NB4 (cell line): ENCODE results near the gene CCDC57.
A peak's percentile ranks its signal among the peaks of the same experiment; 100 is the strongest.

Experiments used
- DNase-seq: peaks from one replicate; pipeline ENCODE4 v3.0.0; 2010; ENCODE audit warnings: low read depth
- H3K4me3 ChIP-seq: one replicate; pipeline ENCODE4 v1.5.1; 2011; ENCODE audit warnings: mild to moderate bottlenecking, low read depth, low read length, moderate library complexity
- CTCF ChIP-seq: IDR thresholded peaks from one replicate; pipeline ENCODE4 v1.5.1; 2012; ENCODE audit warnings: low read depth, low read length
- MAX ChIP-seq: IDR thresholded peaks from 2 replicates; pipeline ENCODE4 v1.6.1; 2011; ENCODE audit warnings: low read depth, low read length
- MYC ChIP-seq: IDR thresholded peaks from 2 replicates; pipeline ENCODE4 v1.6.1; 2011; ENCODE audit warnings: low read depth, low read length
- POLR2A ChIP-seq: IDR thresholded peaks from 2 replicates; pipeline ENCODE4 v1.6.1; 2011; ENCODE audit warnings: mild to moderate bottlenecking; ENCODE audit not compliant: insufficient read length; ENCODE audit errors: extremely low read depth

Gene CCDC57

GRCh38 chr17:82082456-82082855, 130.2 kb downstream of the CCDC57 start:
- no peak overlapping the region for H3K4me3 ChIP-seq
- TF ChIP-seq MYC (no peak), POLR2A (no peak), CTCF (no peak), MAX (no peak)
- no peak for DNase-seq

- TF ChIP-seq MAX (no peak), POLR2A (peak; percentile 6)
- no peak overlapping the region for H3K4me3 ChIP-seq
- no peak for DNase-seq
Observed at GRCh38 chr17:82081966-82082365, 130.7 kb downstream of the CCDC57 start.

- no peak for DNase-seq
- H3K4me3 ChIP-seq, result no peak overlapping the region
- TF ChIP-seq MAX (no peak), MYC (no peak), POLR2A (no peak), CTCF (no peak)
Observed at GRCh38 chr17:82081546-82081945, 131.1 kb downstream of the CCDC57 start.

- H3K4me3 ChIP-seq, result no peak overlapping the region
- no peak for DNase-seq
- TF ChIP-seq POLR2A (no peak), MYC (no peak), CTCF (no peak), MAX (no peak)
Observed at GRCh38 chr17:82080789-82081464, 131.7 kb downstream of the CCDC57 start.

- no peak for TF ChIP-seq MAX
- TF ChIP-seq CTCF, result no peak
- TF ChIP-seq MYC, result no peak
- TF ChIP-seq POLR2A, result peak; percentile 11
- DNase-seq, result no peak
- H3K4me3 ChIP-seq, result no peak overlapping the region
Observed at GRCh38 chr17:82080048-82080788, 132.4 kb downstream of the CCDC57 start.
